ENCODE measurements around the gene ROR1. TPM values are rescaled to one million over a fixed set of nuclear protein-coding genes. Genes with fewer than 3 reads are reported as not detected.

Gene ROR1
- 10 to 100 TPM in 1 of 3 donors, 1 to 10 TPM in 2; 3.1 to 19.8 (median 3.4) TPM for total RNA-seq
- long read RNA-seq, donor 1, full-length matches to known transcripts = 2 of 8 reads
- long read RNA-seq, donor 1, partial matches to known transcripts = 3 of 8 reads
- long read RNA-seq, donor 1, other reads (novel, unspliced or antisense) = 3 of 8 reads
- long read RNA-seq, donor 2 = 0 reads

DNA sequence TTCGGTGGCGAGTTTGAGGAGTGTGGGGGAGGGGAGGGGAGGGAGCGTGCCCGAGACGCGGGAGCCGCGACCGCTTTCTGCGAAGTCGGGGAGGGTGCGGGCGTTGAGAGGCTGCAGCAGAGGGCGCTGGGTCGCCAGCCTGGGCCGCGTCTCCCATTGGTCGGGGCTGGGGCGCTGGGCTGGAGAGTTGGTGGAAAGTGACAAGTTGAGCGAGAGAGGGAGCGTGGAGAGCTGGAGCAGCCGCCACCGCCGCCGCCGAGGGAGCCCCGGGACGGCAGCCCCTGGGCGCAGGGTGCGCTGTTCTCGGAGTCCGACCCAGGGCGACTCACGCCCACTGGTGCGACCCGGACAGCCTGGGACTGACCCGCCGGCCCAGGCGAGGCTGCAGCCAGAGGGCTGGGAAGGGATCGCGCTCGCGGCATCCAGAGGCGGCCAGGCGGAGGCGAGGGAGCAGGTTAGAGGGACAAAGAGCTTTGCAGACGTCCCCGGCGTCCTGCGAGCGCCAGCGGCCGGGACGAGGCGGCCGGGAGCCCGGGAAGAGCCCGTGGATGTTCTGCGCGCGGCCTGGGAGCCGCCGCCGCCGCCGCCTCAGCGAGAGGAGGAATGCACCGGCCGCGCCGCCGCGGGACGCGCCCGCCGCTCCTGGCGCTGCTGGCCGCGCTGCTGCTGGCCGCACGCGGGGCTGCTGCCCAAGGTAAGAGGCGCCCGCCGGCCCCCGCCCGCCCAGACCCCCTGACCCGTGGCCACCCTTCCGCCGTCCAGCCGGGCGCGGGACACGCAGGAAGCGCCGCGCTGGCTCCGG is at the start of gene ROR1:
Gene ROR1, plus strand, starts transcription at position 203 of the 802 bp plus-strand sequence.
- intact Hi-C loops (cut with DNase I, micrococcal nuclease) = loop anchor here in 1 of 2 donors (10.0 kb wide), 1 partner anchor 361 kb away; no protein-coding TSS in a partner anchor
- Histone ChIP-seq H3K36me3 (ENCODE audit: low read depth) (no peaks in the 10 kb centered on the region), H3K9me3 (no peaks in the 10 kb centered on the region), H3K4me3 (peak within 1 kb of the TSS; percentile 33), H3K4me1 (ENCODE audit: low read depth) (no peaks in the 10 kb centered on the region)
- TF ChIP-seq, protein P1, sequence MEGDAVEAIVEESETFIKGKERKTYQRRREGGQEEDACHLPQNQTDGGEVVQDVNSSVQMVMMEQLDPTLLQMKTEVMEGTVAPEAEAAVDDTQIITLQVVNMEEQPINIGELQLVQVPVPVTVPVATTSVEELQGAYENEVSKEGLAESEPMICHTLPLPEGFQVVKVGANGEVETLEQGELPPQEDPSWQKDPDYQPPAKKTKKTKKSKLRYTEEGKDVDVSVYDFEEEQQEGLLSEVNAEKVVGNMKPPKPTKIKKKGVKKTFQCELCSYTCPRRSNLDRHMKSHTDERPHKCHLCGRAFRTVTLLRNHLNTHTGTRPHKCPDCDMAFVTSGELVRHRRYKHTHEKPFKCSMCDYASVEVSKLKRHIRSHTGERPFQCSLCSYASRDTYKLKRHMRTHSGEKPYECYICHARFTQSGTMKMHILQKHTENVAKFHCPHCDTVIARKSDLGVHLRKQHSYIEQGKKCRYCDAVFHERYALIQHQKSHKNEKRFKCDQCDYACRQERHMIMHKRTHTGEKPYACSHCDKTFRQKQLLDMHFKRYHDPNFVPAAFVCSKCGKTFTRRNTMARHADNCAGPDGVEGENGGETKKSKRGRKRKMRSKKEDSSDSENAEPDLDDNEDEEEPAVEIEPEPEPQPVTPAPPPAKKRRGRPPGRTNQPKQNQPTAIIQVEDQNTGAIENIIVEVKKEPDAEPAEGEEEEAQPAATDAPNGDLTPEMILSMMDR (IDR thresholded peaks at IDR 0.05) = peak; percentile 57
- DNase-seq = peak; percentile 85 to 89 (median 86)
- ATAC-seq = peak; percentile 97

- no peak overlapping the region for H3K4me3 ChIP-seq
- no peaks in the 10 kb centered on the region for H3K4me1 ChIP-seq (ENCODE audit: low read depth)
- H3K36me3 ChIP-seq (ENCODE audit: low read depth) = no peaks in the 10 kb centered on the region
- no peaks in the 10 kb centered on the region for H3K9me3 ChIP-seq
- TF ChIP-seq, protein P1 (IDR thresholded peaks at IDR 0.05) = no peak
- intact Hi-C loops (cut with DNase I, micrococcal nuclease) = no loop called here
- ATAC-seq (no peak), DNase-seq (no peak)
Measured at GRCh38 chr1:63724375-63724899, 49.4 kb upstream of the ROR1 start.

DNA sequence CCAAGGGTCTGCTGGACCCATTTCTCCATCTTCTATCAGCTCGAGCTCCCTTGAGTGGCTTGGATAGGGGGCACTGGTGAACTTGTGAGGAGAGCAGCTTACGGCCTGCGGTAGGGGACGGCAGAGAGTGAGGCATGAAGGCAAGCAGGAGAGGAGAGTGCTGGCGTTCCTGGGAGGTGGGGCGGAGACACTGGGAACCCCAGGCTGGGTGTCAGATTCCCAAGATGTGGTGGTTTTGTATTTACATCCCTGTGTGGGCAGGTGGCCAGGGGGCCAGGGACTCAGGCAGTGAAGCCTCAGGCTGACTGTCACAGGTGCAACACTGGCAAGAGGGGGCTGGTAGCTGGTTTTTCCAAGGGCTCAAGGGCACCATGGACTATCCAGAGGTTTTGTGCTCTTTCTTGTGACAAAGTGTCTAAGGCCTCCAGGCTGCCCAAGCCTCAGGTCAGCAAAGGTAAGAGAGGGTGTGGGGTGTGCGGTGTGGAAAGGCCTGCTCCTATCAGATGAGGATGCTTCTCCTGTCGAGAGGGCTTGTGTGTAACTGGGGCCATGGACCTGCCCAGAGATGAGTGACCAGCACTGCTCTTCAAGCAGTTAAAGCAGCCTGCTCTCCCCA is 45.1 kb upstream of the ROR1 start:
- Histone ChIP-seq H3K4me3 (no peak overlapping the region), H3K4me1 (ENCODE audit: low read depth) (no peaks in the 10 kb centered on the region), H3K36me3 (ENCODE audit: low read depth) (no peaks in the 10 kb centered on the region), H3K9me3 (no peaks in the 10 kb centered on the region)
- intact Hi-C loops (cut with DNase I, micrococcal nuclease) = no loop called here
- no peak for ATAC-seq
- TF ChIP-seq, protein P1 (IDR thresholded peaks at IDR 0.05) = no peak
- DNase-seq = no peak

GRCh38 chr1:63729227-63729620 is 44.6 kb upstream of the ROR1 start:
- ATAC-seq (no peak), DNase-seq (no peak)
- Histone ChIP-seq H3K4me3 (no peak overlapping the region), H3K36me3 (ENCODE audit: low read depth) (no peaks in the 10 kb centered on the region), H3K9me3 (no peaks in the 10 kb centered on the region), H3K4me1 (ENCODE audit: low read depth) (no peaks in the 10 kb centered on the region)
- TF ChIP-seq, protein P1 (IDR thresholded peaks at IDR 0.05) = no peak
- intact Hi-C loops (cut with DNase I, micrococcal nuclease) = no loop called here

DNA sequence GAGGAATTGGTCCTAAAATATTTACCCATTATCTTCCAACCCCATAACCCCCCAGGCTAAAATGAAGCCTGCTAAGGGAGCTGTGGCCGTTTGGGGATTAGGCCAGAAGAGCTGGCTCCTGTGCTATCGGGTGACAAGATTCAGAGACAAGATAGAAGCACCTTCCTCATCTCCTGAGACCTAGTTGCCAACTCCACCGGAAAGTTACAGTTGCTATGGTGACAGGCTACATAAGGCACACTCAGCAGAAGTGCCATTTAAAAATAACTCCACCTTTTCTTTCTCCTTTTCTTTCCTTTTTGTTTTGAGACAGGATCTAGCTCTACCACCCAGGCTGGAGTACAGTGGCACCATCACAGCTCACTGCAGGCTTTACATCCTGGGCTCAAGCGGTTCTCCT is 43.6 kb upstream of the ROR1 start:
- ATAC-seq (no peak), DNase-seq (no peak)
- peaks cover 2% of the 10 kb centered on the region for H3K9me3 ChIP-seq
- no peak overlapping the region for H3K4me3 ChIP-seq
- intact Hi-C loops (cut with DNase I, micrococcal nuclease) = no loop called here
- no peaks in the 10 kb centered on the region for H3K36me3 ChIP-seq (ENCODE audit: low read depth)
- H3K4me1 ChIP-seq (ENCODE audit: low read depth) = no peaks in the 10 kb centered on the region
- TF ChIP-seq, protein P1 (IDR thresholded peaks at IDR 0.05) = no peak

Measured in mucosa of descending colon (tissue), 3 donors.